ENCODE data around the gene FARS2.

DNA sequence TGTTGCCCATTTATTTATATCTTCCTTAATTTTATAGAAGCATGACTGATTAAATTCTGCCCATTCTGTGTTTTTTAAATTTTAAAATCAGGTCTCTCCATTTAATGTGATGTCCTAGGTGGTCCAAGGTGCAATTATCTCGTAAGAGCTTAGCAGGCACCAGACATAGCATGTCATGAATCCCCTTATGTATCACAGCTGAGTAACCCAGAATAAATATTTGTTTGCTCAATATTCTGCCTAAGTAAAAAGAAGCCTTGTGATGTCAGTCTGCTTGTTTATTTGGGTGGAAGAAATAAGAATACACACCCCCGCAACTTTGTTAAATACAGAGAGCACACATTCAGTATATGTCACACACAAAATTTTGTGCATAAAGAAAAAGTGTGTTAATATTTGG lies 211.3 kb downstream of the FARS2 start:
- TF ChIP-seq POLR2A (IDR thresholded peaks at IDR 0.05) (no peak), POLR2AphosphoS5 (IDR thresholded peaks at IDR 0.05) (no peak)
- TF ChIP-seq, protein P1, sequence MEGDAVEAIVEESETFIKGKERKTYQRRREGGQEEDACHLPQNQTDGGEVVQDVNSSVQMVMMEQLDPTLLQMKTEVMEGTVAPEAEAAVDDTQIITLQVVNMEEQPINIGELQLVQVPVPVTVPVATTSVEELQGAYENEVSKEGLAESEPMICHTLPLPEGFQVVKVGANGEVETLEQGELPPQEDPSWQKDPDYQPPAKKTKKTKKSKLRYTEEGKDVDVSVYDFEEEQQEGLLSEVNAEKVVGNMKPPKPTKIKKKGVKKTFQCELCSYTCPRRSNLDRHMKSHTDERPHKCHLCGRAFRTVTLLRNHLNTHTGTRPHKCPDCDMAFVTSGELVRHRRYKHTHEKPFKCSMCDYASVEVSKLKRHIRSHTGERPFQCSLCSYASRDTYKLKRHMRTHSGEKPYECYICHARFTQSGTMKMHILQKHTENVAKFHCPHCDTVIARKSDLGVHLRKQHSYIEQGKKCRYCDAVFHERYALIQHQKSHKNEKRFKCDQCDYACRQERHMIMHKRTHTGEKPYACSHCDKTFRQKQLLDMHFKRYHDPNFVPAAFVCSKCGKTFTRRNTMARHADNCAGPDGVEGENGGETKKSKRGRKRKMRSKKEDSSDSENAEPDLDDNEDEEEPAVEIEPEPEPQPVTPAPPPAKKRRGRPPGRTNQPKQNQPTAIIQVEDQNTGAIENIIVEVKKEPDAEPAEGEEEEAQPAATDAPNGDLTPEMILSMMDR (IDR thresholded peaks at IDR 0.05 in 8 of 11, conservative IDR thresholded peaks at IDR 0.05 in 3 of 11): no peak

Measured in spleen (tissue), 7 donors.